Vagina (tissue), 2 donors: Measurements from ENCODE around the gene ADAMTS12.

Experiments used
- CTCF ChIP-seq, 3 experiments: fragments of 450-650 bp in 2 of 3; fragments of 200-600 bp in 1 of 3; sonication (generic) in 1 of 3; IDR thresholded peaks; one replicate each; pipeline ENCODE4 v1.5.1; 2017 to 2019; ENCODE audit warnings: antibody characterized with exemption in 3 of 3, mild to moderate bottlenecking in 2 of 3, moderate library complexity in 2 of 3
- POLR2AphosphoS5 ChIP-seq, 2 donors: sonication (generic); formaldehyde crosslinking; IDR thresholded peaks; one replicate each; pipeline ENCODE4 v1.9.0; 2017; ENCODE audit warnings: antibody characterized with exemption in 2 of 2, mild to moderate bottlenecking in 2 of 2, low read depth in 1 of 2; ENCODE audit not compliant: insufficient read depth in 1 of 2

DNA sequence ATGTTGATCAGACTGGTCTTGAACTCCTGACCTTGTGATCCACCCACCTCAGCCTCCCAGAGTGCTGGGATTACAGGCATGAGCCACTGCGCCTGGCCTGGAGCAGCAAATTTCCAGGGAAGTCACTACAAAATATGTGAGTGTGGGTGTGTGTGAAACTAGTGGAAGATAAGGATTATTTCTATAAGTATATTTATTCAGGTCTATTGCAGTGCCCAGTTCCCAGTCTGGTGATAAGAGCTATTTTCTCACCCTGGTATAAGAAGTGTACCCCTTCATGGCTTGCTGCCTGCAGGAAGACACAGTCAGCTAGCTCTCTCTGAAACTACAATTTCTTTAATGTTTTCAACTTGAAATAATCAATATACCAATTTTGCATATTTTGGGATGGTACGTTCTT is 414.0 kb downstream of the ADAMTS12 start:
- TF ChIP-seq CTCF (IDR thresholded peaks at IDR 0.05), result no peak
- no peak for TF ChIP-seq POLR2AphosphoS5 (IDR thresholded peaks at IDR 0.05; ENCODE audit: insufficient read depth in 1 of 2, low read depth in 1 of 2)
